IMR-90 (cell line): ENCODE results near the gene ELP4.

Source experiments
- BHLHE40 ChIP-seq: fragments of 150-350 bp; IDR thresholded peaks from 2 replicates; pipeline ENCODE4 v1.6.1; 2016; ENCODE audit warnings: mild to moderate bottlenecking, low read depth, low read length
- CEBPB ChIP-seq: IDR thresholded peaks from 2 replicates; pipeline ENCODE4 v1.6.1; 2012; ENCODE audit warnings: low read depth, low read length, improper control_type of control experiment
- CHD1 ChIP-seq: IDR thresholded peaks from 2 replicates; pipeline ENCODE4 v1.6.1; 2012; ENCODE audit warnings: low read depth, low read length, improper control_type of control experiment
- CTCF ChIP-seq: conservative IDR thresholded peaks from 2 replicates; pipeline ENCODE4 v1.5.1; 2012; ENCODE audit warnings: mild to moderate bottlenecking, low read depth, low read length, improper control_type of control experiment
- ELK1 ChIP-seq: fragments of 150-350 bp; IDR thresholded peaks from 2 replicates; pipeline ENCODE4 v1.6.1; 2016; ENCODE audit warnings: low read depth, mild to moderate bottlenecking, low read length, moderate library complexity, borderline replicate concordance
- FOS ChIP-seq: fragments of 150-350 bp; IDR thresholded peaks from 2 replicates; pipeline ENCODE4 v1.6.1; 2016; ENCODE audit warnings: low read depth, low read length
- MXI1 ChIP-seq: IDR thresholded peaks from 2 replicates; pipeline ENCODE4 v1.6.1; 2012; ENCODE audit warnings: low read depth, mild to moderate bottlenecking, low read length, moderate library complexity, borderline replicate concordance
- NFE2L2 ChIP-seq: fragments of 150-350 bp; IDR thresholded peaks from 2 replicates; pipeline ENCODE4 v1.6.1; 2016; ENCODE audit warnings: low read depth, mild to moderate bottlenecking, low read length
- POLR2A ChIP-seq: IDR thresholded peaks from 2 replicates; pipeline ENCODE4 v1.6.1; 2012; ENCODE audit warnings: mild to moderate bottlenecking, low read depth, low read length
- RAD21 ChIP-seq: IDR thresholded peaks from 2 replicates; pipeline ENCODE4 v1.6.1; 2012; ENCODE audit warnings: low read length, improper control_type of control experiment
- RCOR1 ChIP-seq: IDR thresholded peaks from 2 replicates; pipeline ENCODE4 v1.6.1; 2012; ENCODE audit warnings: mild to moderate bottlenecking, low read length, improper control_type of control experiment; ENCODE audit not compliant: insufficient replicate concordance
- RFX5 ChIP-seq: IDR thresholded peaks from 2 replicates; pipeline ENCODE4 v1.8.0; 2012; ENCODE audit warnings: low read depth, mild to moderate bottlenecking, low read length, moderate library complexity
- SMC3 ChIP-seq: fragments of 150-350 bp; IDR thresholded peaks from 2 replicates; pipeline ENCODE4 v1.6.1; 2016; ENCODE audit warnings: low read depth, mild to moderate bottlenecking, antibody characterized with exemption, low read length, moderate library complexity
- USF2 ChIP-seq: fragments of 150-350 bp; IDR thresholded peaks from 2 replicates; pipeline ENCODE4 v1.6.1; 2017; ENCODE audit warnings: mild to moderate bottlenecking, antibody characterized with exemption, low read length, low read depth

- no peak for TF ChIP-seq CTCF
- TF ChIP-seq MXI1 = no peak
- no peak for TF ChIP-seq SMC3
- no peak for TF ChIP-seq FOS
- TF ChIP-seq RCOR1 = no peak
- no peak for TF ChIP-seq RFX5
- TF ChIP-seq POLR2A = no peak
- TF ChIP-seq RAD21 = no peak
- TF ChIP-seq CEBPB = no peak
- TF ChIP-seq CHD1 = no peak
- TF ChIP-seq USF2 = no peak
- TF ChIP-seq BHLHE40 = no peak
- no peak for TF ChIP-seq ELK1
- no peak for TF ChIP-seq NFE2L2
Observed at GRCh38 chr11:31826536-31827438, 317.2 kb downstream of the ELP4 start.
